ENCODE results near the gene EZR. TPM values are rescaled to one million over a fixed set of nuclear protein-coding genes. Genes with fewer than 3 reads are reported as not detected.

EZR gene
- total and polyA plus RNA-seq, 9 of the 15 experiments (the other 6 are each of a cell fraction or from before 2014, with no cell fraction given), result 36.5 to 162 (median 104) TPM

- TF ChIP-seq NEUROD1 (IDR thresholded peaks at IDR 0.05; ENCODE audit: borderline replicate concordance, low read depth, low read length, partially characterized antibody) (peak; percentile 24), RAD21 (CRISPR knock-in tag; conservative IDR thresholded peaks at IDR 0.05 in 1 of 2, IDR thresholded peaks at IDR 0.05 in 1 of 2) (0 out of 4 replicates have a peak, but pooled peaks of 1 of the 2 experiments have one; percentile 8), CHD4 (IDR thresholded peaks at IDR 0.05; ENCODE audit: insufficient read depth, insufficient replicate concordance, low read depth, low read length, poor library complexity, severe bottlenecking) (no peak), ZNF512 (tag; IDR thresholded peaks at IDR 0.05) (peak; percentile 16; the same call in 1 of the 2 replicates), ATF7 (IDR thresholded peaks at IDR 0.05) (0 out of 2 replicates have a peak, but pooled peaks have one; percentile 22), HMGN3 (IDR thresholded peaks at IDR 0.05; ENCODE audit: borderline replicate concordance, extremely low read depth, insufficient read length, low read depth, low read length) (peak; percentile 61), TAF9B (IDR thresholded peaks at IDR 0.05; ENCODE audit: partially characterized antibody) (no peak), ZNF76 (CRISPR knock-in tag; IDR thresholded peaks at IDR 0.05; ENCODE audit: borderline replicate concordance) (no peak), ESRRA (IDR thresholded peaks at IDR 0.05; ENCODE audit: borderline replicate concordance, low read depth) (no peak), CEBPG (CRISPR knock-in tag; IDR thresholded peaks at IDR 0.05) (no peak), CEBPG (tag; conservative IDR thresholded peaks at IDR 0.05 in 1 of 2, IDR thresholded peaks at IDR 0.05 in 1 of 2) (no peak), SMARCA5 (IDR thresholded peaks at IDR 0.05) (0 out of 2 replicates have a peak, but pooled peaks have one; percentile 24), MGA (IDR thresholded peaks at IDR 0.05) (peak; percentile 73)
Observed at GRCh38 chr6:158817728-158818580, 1.2 kb downstream of the EZR start (continued).
